Upper lobe of right lung (tissue), 1 donor: ENCODE measurements around the gene ZNF532. TPM values are rescaled to one million over a fixed set of nuclear protein-coding genes. Genes with fewer than 3 reads are reported as not detected.
A peak's percentile ranks its signal among the peaks of the same experiment; 100 is the strongest.

Experiments
- ATAC-seq: fragments of 200-7000 bp; cut with Tn5 transposase; one replicate; pipeline ENCODE4 v1.9.1; 2020; ENCODE audit warnings: mild to moderate bottlenecking, moderate library complexity
- DNase-seq: peaks from one replicate; pipeline ENCODE4 v3.0.0-alpha.2; 2020
- H3K27ac ChIP-seq: fragments of 200-600 bp; one replicate; pipeline ENCODE4 v1.8.0; 2022
- H3K27me3 ChIP-seq: fragments of 200-600 bp; one replicate; pipeline ENCODE4 v1.8.0; 2022; ENCODE audit warnings: mild to moderate bottlenecking
- H3K36me3 ChIP-seq: fragments of 200-600 bp; one replicate; pipeline ENCODE4 v1.8.0; 2022
- H3K4me1 ChIP-seq: fragments of 200-600 bp; one replicate; pipeline ENCODE4 v1.8.0; 2022
- H3K4me3 ChIP-seq: fragments of 200-600 bp; one replicate; pipeline ENCODE4 v1.8.0; 2022; ENCODE audit warnings: mild to moderate bottlenecking
- H3K9me3 ChIP-seq: fragments of 200-600 bp; one replicate; pipeline ENCODE4 v1.8.0; 2022
- CTCF ChIP-seq: fragments of 200-600 bp; IDR thresholded peaks from one replicate; pipeline ENCODE4 v1.8.0; 2022; ENCODE audit warnings: antibody characterized with exemption
- intact Hi-C: fragments of 100-400 bp; cut with DNase I; formaldehyde crosslinking; loops from one replicate; pipeline ENCODE4 v1.11.0; 2022
- total RNA-seq: library from RNA; stranded (reverse); fragmentation: NEBNext Ultra II Directional; extraction: Animal tissue kit (Norgen Biotek cat#: 25700); gene quantifications from one replicate; pipeline ENCODE4 v1.2.1, GENCODE V29; 2021
- donor health status: DM: no; HTN: yes; CAD: no; lungs with severe emphysema.

Gene ZNF532
- total RNA-seq, 1 donor from 2014 or later: 56.6 TPM

GRCh38 chr18:59005262-59005661 lies 140.6 kb downstream of the ZNF532 start:
- Histone ChIP-seq H3K36me3 (no peaks in the 10 kb centered on the region), H3K27me3 (no peaks in the 10 kb centered on the region), H3K4me1 (no peaks in the 10 kb centered on the region), H3K27ac (peak overlapping the region; percentile 56), H3K4me3 (no peak overlapping the region), H3K9me3 (no peaks in the 10 kb centered on the region)
- ATAC-seq (peak; percentile 65), DNase-seq (no peak)
- no peak for TF ChIP-seq CTCF
- intact Hi-C loops: no loop called here

- H3K9me3 ChIP-seq: no peaks in the 10 kb centered on the region
- TF ChIP-seq CTCF: no peak
- DNase-seq: no peak
- no peak for ATAC-seq
- no peak overlapping the region for H3K4me3 ChIP-seq
- no peak overlapping the region for H3K27ac ChIP-seq
- H3K36me3 ChIP-seq: no peaks in the 10 kb centered on the region
- intact Hi-C loops: no loop called here
- no peaks in the 10 kb centered on the region for H3K27me3 ChIP-seq
- no peaks in the 10 kb centered on the region for H3K4me1 ChIP-seq
These were observed 141.9 kb downstream of the ZNF532 start for GRCh38 chr18:59006461-59007067.

GRCh38 chr18:59008302-59008974 lies 143.8 kb downstream of the ZNF532 start:
- no peak overlapping the region for H3K27ac ChIP-seq
- no peak for TF ChIP-seq CTCF

GRCh38 chr18:59009846-59010245 lies 145.2 kb downstream of the ZNF532 start:
- no peak overlapping the region for H3K4me3 ChIP-seq
- intact Hi-C loops: no loop called here
- TF ChIP-seq CTCF: no peak

More at GRCh38 chr18:59008302-59008974, 143.8 kb downstream of the ZNF532 start:
- no peaks in the 10 kb centered on the region for H3K9me3 ChIP-seq
- no peak overlapping the region for H3K4me3 ChIP-seq
- no peaks in the 10 kb centered on the region for H3K4me1 ChIP-seq
- no peaks in the 10 kb centered on the region for H3K36me3 ChIP-seq
- no peak for DNase-seq
- intact Hi-C loops: no loop called here
- H3K27me3 ChIP-seq: no peaks in the 10 kb centered on the region
- ATAC-seq: no peak

GRCh38 chr18:59011289-59011688 lies 146.6 kb downstream of the ZNF532 start:
- H3K36me3 ChIP-seq: no peaks in the 10 kb centered on the region
- no peaks in the 10 kb centered on the region for H3K9me3 ChIP-seq
- no peak overlapping the region for H3K27ac ChIP-seq
- no peak for DNase-seq
- H3K4me3 ChIP-seq: no peak overlapping the region
- intact Hi-C loops: no loop called here
- no peak for ATAC-seq
- H3K4me1 ChIP-seq: no peaks in the 10 kb centered on the region
- no peak for TF ChIP-seq CTCF
- H3K27me3 ChIP-seq: no peaks in the 10 kb centered on the region

More at GRCh38 chr18:59009846-59010245, 145.2 kb downstream of the ZNF532 start:
- ATAC-seq: no peak
- no peak for DNase-seq
- no peaks in the 10 kb centered on the region for H3K36me3 ChIP-seq
- H3K27ac ChIP-seq: no peak overlapping the region
- no peaks in the 10 kb centered on the region for H3K9me3 ChIP-seq
- H3K27me3 ChIP-seq: no peaks in the 10 kb centered on the region
- no peaks in the 10 kb centered on the region for H3K4me1 ChIP-seq
